ENCODE data around the gene TTLL9.

Gene TTLL9

GRCh38 chr20:31949877-31950646, 79.6 kb downstream of the TTLL9 start:
- DNase-seq (ENCODE audit: low spot score) = no peak

GRCh38 chr20:31951203-31951529, 80.7 kb downstream of the TTLL9 start:
- no peak for DNase-seq (ENCODE audit: low spot score)

- DNase-seq (ENCODE audit: low spot score) = peak; percentile 96
Measured at GRCh38 chr20:31951530-31952453, 81.4 kb downstream of the TTLL9 start, which contains the start of gene PDRG1. PDRG1 (minus strand) TSS chr20:31952046; CDS start chr20:31951961, 85 bp downstream.

- DNase-seq (ENCODE audit: low spot score) = no peak
Measured at GRCh38 chr20:31953556-31954148, 83.2 kb downstream of the TTLL9 start.

- no peak for DNase-seq (ENCODE audit: low spot score)
Measured at GRCh38 chr20:31954500-31954899, 84.1 kb downstream of the TTLL9 start.

GRCh38 chr20:31956556-31957526, 86.4 kb downstream of the TTLL9 start:
- no peak for DNase-seq (ENCODE audit: low spot score)

- no peak for DNase-seq (ENCODE audit: low spot score)
Measured at GRCh38 chr20:31962761-31963160, 92.3 kb downstream of the TTLL9 start.

GRCh38 chr20:31963889-31964288, 93.5 kb downstream of the TTLL9 start:
- no peak for DNase-seq (ENCODE audit: low spot score)

GRCh38 chr20:31966991-31967655, 96.7 kb downstream of the TTLL9 start:
- no peak for DNase-seq (ENCODE audit: low spot score)

- no peak for DNase-seq (ENCODE audit: low spot score)
Measured at GRCh38 chr20:31967830-31968249, 97.4 kb downstream of the TTLL9 start, which contains the start of gene XKR7. XKR7 (plus strand) TSS chr20:31968151; CDS start chr20:31968176, 25 bp downstream.

- DNase-seq (ENCODE audit: low spot score) = peak; percentile 76
Measured at GRCh38 chr20:31968291-31969126, 98.1 kb downstream of the TTLL9 start.

GRCh38 chr20:31969991-31970390, 99.6 kb downstream of the TTLL9 start:
- DNase-seq (ENCODE audit: low spot score) = no peak

- no peak for DNase-seq (ENCODE audit: low spot score)
Measured at GRCh38 chr20:31972471-31973021, 102.1 kb downstream of the TTLL9 start.

GRCh38 chr20:31974296-31974695, 103.9 kb downstream of the TTLL9 start:
- DNase-seq (ENCODE audit: low spot score) = no peak

GRCh38 chr20:31974951-31975487, 104.6 kb downstream of the TTLL9 start:
- no peak for DNase-seq (ENCODE audit: low spot score)

- no peak for DNase-seq (ENCODE audit: low spot score)
Measured at GRCh38 chr20:31975874-31976273, 105.4 kb downstream of the TTLL9 start.

GRCh38 chr20:31977080-31977479, 106.6 kb downstream of the TTLL9 start:
- DNase-seq (ENCODE audit: low spot score) = no peak

GRCh38 chr20:31979713-31980426, 109.4 kb downstream of the TTLL9 start:
- DNase-seq (ENCODE audit: low spot score) = no peak

- DNase-seq (ENCODE audit: low spot score) = no peak
Measured at GRCh38 chr20:31981784-31982183, 111.3 kb downstream of the TTLL9 start.

Measured in CD4-positive, alpha-beta T cell treated with Interleukin-2 at 100 ng/mL for 4 hours (primary cell).